H9 (cell line): ENCODE results near the gene CACNB4. TPM values are rescaled to one million over a fixed set of nuclear protein-coding genes. Genes with fewer than 3 reads are reported as not detected.

Experiments
- DNase-seq: peaks from one replicate; pipeline ENCODE4 v3.0.0-alpha.2; 2017
- H2AFZ ChIP-seq: one replicate; pipeline ENCODE4 v1.6.1; 2013; ENCODE audit warnings: mild to moderate bottlenecking, low read length, control low read depth, moderate library complexity
- H2AK5ac ChIP-seq: 2 replicates; pipeline ENCODE4 v1.6.1; 2013; ENCODE audit warnings: low read length, control low read depth, mixed read lengths; ENCODE audit not compliant: insufficient read length
- H2BK120ac ChIP-seq: one replicate; pipeline ENCODE4 v1.6.1; 2013; ENCODE audit warnings: low read depth, mild to moderate bottlenecking, low read length, control low read depth, inconsistent platforms; ENCODE audit not compliant: poor library complexity, severe bottlenecking
- H2BK12ac ChIP-seq: 2 replicates; pipeline ENCODE4 v1.6.1; 2013; ENCODE audit warnings: low read length, control low read depth, mixed read lengths, low read depth; ENCODE audit not compliant: insufficient read length
- H2BK15ac ChIP-seq: 2 replicates; pipeline ENCODE4 v1.6.1; 2013; ENCODE audit warnings: low read depth, low read length, control low read depth
- H2BK20ac ChIP-seq: one replicate; pipeline ENCODE4 v1.6.1; 2013; ENCODE audit warnings: low read depth, mild to moderate bottlenecking, low read length, control low read depth, inconsistent platforms; ENCODE audit not compliant: poor library complexity, severe bottlenecking
- H2BK5ac ChIP-seq: 2 replicates; pipeline ENCODE4 v1.6.1; 2013; ENCODE audit warnings: low read length, control low read depth, mixed read lengths; ENCODE audit not compliant: insufficient read length
- H3K14ac ChIP-seq: 2 replicates; pipeline ENCODE4 v1.6.1; 2013; ENCODE audit warnings: low read length, control low read depth; ENCODE audit not compliant: insufficient read depth
- H3K18ac ChIP-seq: 2 replicates; pipeline ENCODE4 v1.6.1; 2013; ENCODE audit warnings: low read depth, mild to moderate bottlenecking, mixed read lengths, low read length, control low read depth; ENCODE audit not compliant: insufficient read length
- H3K23ac ChIP-seq: 2 replicates; pipeline ENCODE4 v1.6.1; 2013; ENCODE audit warnings: low read length, control low read depth, mixed read lengths, low read depth; ENCODE audit not compliant: insufficient read length
- H3K23me2 ChIP-seq: 2 replicates; pipeline ENCODE4 v1.6.1; 2013; ENCODE audit warnings: low read depth, mild to moderate bottlenecking, mixed read lengths, low read length, control low read depth; ENCODE audit not compliant: insufficient read length, poor library complexity, severe bottlenecking
- H3K27ac ChIP-seq: 2 replicates; pipeline ENCODE4 v1.5.1; 2013; ENCODE audit warnings: low read length, control low read depth, mixed read lengths, low read depth; ENCODE audit not compliant: insufficient read length
- H3K27me3 ChIP-seq: 2 replicates; pipeline ENCODE4 v1.6.1; 2013; ENCODE audit warnings: low read length, control low read depth, inconsistent platforms; ENCODE audit not compliant: insufficient read depth
- H3K4ac ChIP-seq: 2 replicates; pipeline ENCODE4 v1.6.1; 2013; ENCODE audit warnings: low read depth, mild to moderate bottlenecking, control low read depth, inconsistent platforms, low read length, moderate library complexity
- H3K4me1 ChIP-seq: 2 replicates; pipeline ENCODE4 v1.6.1; 2013; ENCODE audit warnings: low read length, control low read depth, inconsistent platforms; ENCODE audit not compliant: insufficient read depth
- H3K4me2 ChIP-seq: 2 replicates; pipeline ENCODE4 v1.6.1; 2013; ENCODE audit warnings: low read length, control low read depth, mixed read lengths; ENCODE audit not compliant: insufficient read length, insufficient read depth
- H3K56ac ChIP-seq: 2 replicates; pipeline ENCODE4 v1.6.1; 2013; ENCODE audit warnings: low read depth, mild to moderate bottlenecking, mixed read lengths, low read length, control low read depth; ENCODE audit not compliant: insufficient read length
- H3K79me1 ChIP-seq: 2 replicates; pipeline ENCODE4 v1.6.1; 2013; ENCODE audit warnings: low read depth, mild to moderate bottlenecking, moderate library complexity, low read length, control low read depth, inconsistent platforms; ENCODE audit not compliant: insufficient read depth, poor library complexity, severe bottlenecking
- H3K79me2 ChIP-seq: 2 replicates; pipeline ENCODE4 v1.6.1; 2013; ENCODE audit warnings: low read length, control low read depth, inconsistent platforms; ENCODE audit not compliant: insufficient read depth
- H3K9ac ChIP-seq: 2 replicates; pipeline ENCODE4 v1.6.1; 2013; ENCODE audit warnings: low read length, control low read depth, mixed read lengths; ENCODE audit not compliant: insufficient read length; ENCODE audit errors: extremely low read depth
- H3K9me3 ChIP-seq: one replicate; pipeline ENCODE4 v1.6.1; 2013; ENCODE audit warnings: low read depth, low read length, inconsistent platforms; ENCODE audit not compliant: control insufficient read depth
- H3T11ph ChIP-seq: one replicate; pipeline ENCODE4 v1.6.1; 2013; ENCODE audit warnings: mild to moderate bottlenecking, low read length, control low read depth, inconsistent platforms
- H4K20me1 ChIP-seq: one replicate; pipeline ENCODE4 v1.6.1; 2013; ENCODE audit not compliant: control insufficient read depth, insufficient read length, insufficient read depth
- H4K5ac ChIP-seq: 2 replicates; pipeline ENCODE4 v1.6.1; 2013; ENCODE audit warnings: low read depth, mild to moderate bottlenecking, mixed read lengths, low read length, control low read depth; ENCODE audit not compliant: insufficient read length
- H4K8ac ChIP-seq: replicated peaks from 2 replicates; pipeline ENCODE4 v1.6.1; 2013; ENCODE audit warnings: low read length, control low read depth, mixed read lengths, low read depth; ENCODE audit not compliant: insufficient read length
- H4K91ac ChIP-seq: 2 replicates; pipeline ENCODE4 v1.6.1; 2013; ENCODE audit warnings: low read depth, mild to moderate bottlenecking, moderate library complexity, mixed read lengths, low read length, control low read depth; ENCODE audit not compliant: insufficient read length
- H3K27ac Mint-ChIP-seq, 3 experiments: 2 replicates in 2 of 3; 3 replicates in 1 of 3; pipeline ENCODE4 v1.8.0; 2020 to 2021; ENCODE audit warnings: mixed read lengths in 3 of 3, mild to moderate bottlenecking in 1 of 3, moderate library complexity in 1 of 3
- H3K27me3 Mint-ChIP-seq: 2 replicates; pipeline ENCODE4 v1.8.0; 2021; ENCODE audit warnings: low read depth, mild to moderate bottlenecking, moderate library complexity, mixed read lengths
- H3K36me3 Mint-ChIP-seq, 3 experiments: 2 replicates in 2 of 3; 3 replicates in 1 of 3; pipeline ENCODE4 v1.8.0; 2020 to 2021; ENCODE audit warnings: low read depth in 3 of 3, mixed read lengths in 3 of 3; ENCODE audit not compliant: insufficient read depth in 1 of 3
- H3K4me1 Mint-ChIP-seq, 2 experiments: 2 replicates each; pipeline ENCODE4 v1.8.0; 2020; ENCODE audit warnings: mixed read lengths in 2 of 2
- H3K4me3 Mint-ChIP-seq, 2 experiments: 2 replicates in 1 of 2; 3 replicates in 1 of 2; pipeline ENCODE4 v1.8.0; 2020 to 2021; ENCODE audit warnings: mild to moderate bottlenecking in 2 of 2, mixed read lengths in 2 of 2, moderate library complexity in 1 of 2
- H3K9me3 Mint-ChIP-seq, 2 experiments: 2 replicates in 1 of 2; 3 replicates in 1 of 2; pipeline ENCODE4 v1.8.0; 2020; ENCODE audit warnings: mild to moderate bottlenecking in 2 of 2, mixed read lengths in 2 of 2, moderate library complexity in 1 of 2
- WGBS: extraction: QIAGEN DNeasy Blood & Tissue Kit; methylation state at CpG from one replicate; pipeline ENCODE4 v1.1.7; 2013; ENCODE audit warnings: missing lambda C conversion rate, low lambda C conversion rate, mixed read lengths; ENCODE audit not compliant: insufficient read length; ENCODE audit errors: extremely low coverage; 5-methylcytosine and 5-hydroxymethylcytosine counted together
- total RNA-seq: library from RNA; stranded (reverse); gene quantifications from 2 replicates; pipeline ENCODE4 v1.2.1, GENCODE V29; 2021
- TF ChIP-seq, protein P1 (sequence below): fragments of 200-600 bp; sonication (generic); conservative IDR thresholded peaks from 3 replicates; pipeline ENCODE4 v1.8.0; 2021; ENCODE audit warnings: antibody characterized with exemption, mild to moderate bottlenecking

The CACNB4 gene
- total RNA-seq, 1 experiment from 2014 or later, result 1.4 TPM

DNA sequence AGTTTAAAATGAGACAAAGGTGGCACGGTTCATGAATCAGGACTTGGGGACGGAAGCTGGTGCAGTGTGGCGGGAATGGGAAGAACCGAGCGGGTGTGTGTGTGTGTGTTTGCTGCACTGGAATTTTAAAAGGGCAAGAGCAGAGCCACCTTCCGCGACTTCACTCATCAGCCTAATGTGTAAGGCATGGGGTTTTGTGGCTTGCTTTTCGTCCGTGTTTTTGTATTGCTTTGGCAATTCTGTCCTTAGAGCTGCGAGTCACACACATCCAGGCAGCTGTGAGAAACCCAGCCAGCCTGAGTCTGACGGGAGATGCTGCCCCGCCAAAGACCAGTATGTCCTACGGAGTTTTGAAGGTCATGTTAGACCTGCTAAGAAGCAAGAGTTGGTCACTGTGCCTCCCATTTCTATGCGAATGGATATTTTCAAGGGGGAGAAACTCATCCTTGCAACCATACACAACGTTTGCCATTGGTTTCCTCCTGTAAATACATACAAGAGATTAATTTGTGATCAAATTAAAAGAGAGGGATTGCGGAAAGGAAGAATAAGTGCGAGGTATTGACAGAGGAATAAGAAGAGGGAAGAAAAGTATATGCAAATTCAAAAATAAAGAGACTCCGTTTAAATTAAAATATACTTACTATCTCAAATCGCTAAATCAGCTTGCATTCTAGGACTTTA, 665 bp upstream of the CACNB4 start:
- no peak overlapping the region for H2BK15ac ChIP-seq
- H3K56ac ChIP-seq, result no peak overlapping the region
- H2BK20ac ChIP-seq, result no peak overlapping the region
- TF ChIP-seq, protein P1, sequence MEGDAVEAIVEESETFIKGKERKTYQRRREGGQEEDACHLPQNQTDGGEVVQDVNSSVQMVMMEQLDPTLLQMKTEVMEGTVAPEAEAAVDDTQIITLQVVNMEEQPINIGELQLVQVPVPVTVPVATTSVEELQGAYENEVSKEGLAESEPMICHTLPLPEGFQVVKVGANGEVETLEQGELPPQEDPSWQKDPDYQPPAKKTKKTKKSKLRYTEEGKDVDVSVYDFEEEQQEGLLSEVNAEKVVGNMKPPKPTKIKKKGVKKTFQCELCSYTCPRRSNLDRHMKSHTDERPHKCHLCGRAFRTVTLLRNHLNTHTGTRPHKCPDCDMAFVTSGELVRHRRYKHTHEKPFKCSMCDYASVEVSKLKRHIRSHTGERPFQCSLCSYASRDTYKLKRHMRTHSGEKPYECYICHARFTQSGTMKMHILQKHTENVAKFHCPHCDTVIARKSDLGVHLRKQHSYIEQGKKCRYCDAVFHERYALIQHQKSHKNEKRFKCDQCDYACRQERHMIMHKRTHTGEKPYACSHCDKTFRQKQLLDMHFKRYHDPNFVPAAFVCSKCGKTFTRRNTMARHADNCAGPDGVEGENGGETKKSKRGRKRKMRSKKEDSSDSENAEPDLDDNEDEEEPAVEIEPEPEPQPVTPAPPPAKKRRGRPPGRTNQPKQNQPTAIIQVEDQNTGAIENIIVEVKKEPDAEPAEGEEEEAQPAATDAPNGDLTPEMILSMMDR, result no peak
- H3K4ac ChIP-seq, result no peak overlapping the region
- no peak overlapping the region for H3K18ac ChIP-seq
- no peaks in the 10 kb centered on the region for H3K79me1 ChIP-seq
- Mint-ChIP-seq H3K4me3 (peak overlapping the region; percentile 75 to 96), H3K27me3 (peaks cover 76% of the 10 kb centered on the region), H3K4me1 (peaks cover 16% of the 10 kb centered on the region in 2 experiments), H3K27ac (peak overlapping the region in 1 of 3 experiments; percentile 42; a peak in 2 of 7 replicates), H3K36me3 (no peaks in the 10 kb centered on the region; a peak in 1 of 7 replicates), H3K9me3 (no peaks in the 10 kb centered on the region; a peak in 1 of 5 replicates)
- H3T11ph ChIP-seq, result no peak overlapping the region
- peak overlapping the region; percentile 47 for H3K9ac ChIP-seq
- H4K20me1 ChIP-seq, result no peaks in the 10 kb centered on the region
- no peak overlapping the region for H2BK12ac ChIP-seq
- peak overlapping the region; percentile 76; the same call in 1 of the 2 replicates for H3K14ac ChIP-seq
- no peak overlapping the region for H4K8ac ChIP-seq
- H3K23me2 ChIP-seq, result peaks cover 10% of the 10 kb centered on the region
- no peak overlapping the region for H3K23ac ChIP-seq
- H3K4me1 ChIP-seq, result peaks cover 3% of the 10 kb centered on the region; the same call in 1 of the 2 replicates
- H3K79me2 ChIP-seq, result no peaks in the 10 kb centered on the region
- no peak overlapping the region for H2BK5ac ChIP-seq
- WGBS, result 100% methylated on average over 2 of the region's 19 CpGs
- peak overlapping the region; percentile 98 for H3K4me2 ChIP-seq
- H3K9me3 ChIP-seq, result no peaks in the 10 kb centered on the region
- H3K27me3 ChIP-seq, result peaks cover 28% of the 10 kb centered on the region; the same call in 1 of the 2 replicates
- peak overlapping the region; percentile 3 for H2AFZ ChIP-seq
- no peak overlapping the region for H2BK120ac ChIP-seq
- no peak overlapping the region for H3K27ac ChIP-seq
- no peak overlapping the region for H2AK5ac ChIP-seq
- no peak overlapping the region for H4K91ac ChIP-seq
- H4K5ac ChIP-seq, result no peak overlapping the region
- DNase-seq, result peak; percentile 46
